HG03571 (cell line): ENCODE measurements around the gene MRGPRX3.

Experiments
- ATAC-seq: cut with Tn5 transposase; IDR thresholded peaks from one replicate; pipeline ENCODE4 v1.9.1; 2021; ENCODE audit not compliant: unreplicated experiment

Gene MRGPRX3

GRCh38 chr11:18151581-18151980 lies 19.2 kb downstream of the MRGPRX3 start:
- ATAC-seq = no peak

GRCh38 chr11:18168372-18168771 lies 36.0 kb downstream of the MRGPRX3 start:
- no peak for ATAC-seq

GRCh38 chr11:18171377-18172000 lies 39.1 kb downstream of the MRGPRX3 start:
- no peak for ATAC-seq

GRCh38 chr11:18172666-18173065 lies 40.3 kb downstream of the MRGPRX3 start, which contains the start of gene MRGPRX4:
Gene MRGPRX4 (plus strand): TSS chr11:18172837. CDS start chr11:18173257, 420 bp downstream.
- no peak for ATAC-seq

- ATAC-seq = no peak
Observed at GRCh38 chr11:18173225-18173866, 41.0 kb downstream of the MRGPRX3 start.
